Upper lobe of right lung (tissue), 1 donor: ENCODE measurements around the gene LRRC56. TPM values are rescaled to one million over a fixed set of nuclear protein-coding genes. Genes with fewer than 3 reads are reported as not detected.

Source experiments
- ATAC-seq: fragments of 200-7000 bp; cut with Tn5 transposase; one replicate; pipeline ENCODE4 v1.9.1; 2020; ENCODE audit warnings: mild to moderate bottlenecking, moderate library complexity
- DNase-seq: peaks from one replicate; pipeline ENCODE4 v3.0.0-alpha.2; 2020
- H3K27ac ChIP-seq: fragments of 200-600 bp; one replicate; pipeline ENCODE4 v1.8.0; 2022
- H3K27me3 ChIP-seq: fragments of 200-600 bp; one replicate; pipeline ENCODE4 v1.8.0; 2022; ENCODE audit warnings: mild to moderate bottlenecking
- H3K36me3 ChIP-seq: fragments of 200-600 bp; one replicate; pipeline ENCODE4 v1.8.0; 2022
- H3K4me1 ChIP-seq: fragments of 200-600 bp; one replicate; pipeline ENCODE4 v1.8.0; 2022
- H3K4me3 ChIP-seq: fragments of 200-600 bp; one replicate; pipeline ENCODE4 v1.8.0; 2022; ENCODE audit warnings: mild to moderate bottlenecking
- H3K9me3 ChIP-seq: fragments of 200-600 bp; one replicate; pipeline ENCODE4 v1.8.0; 2022
- CTCF ChIP-seq: fragments of 200-600 bp; IDR thresholded peaks from one replicate; pipeline ENCODE4 v1.8.0; 2022; ENCODE audit warnings: antibody characterized with exemption
- intact Hi-C: fragments of 100-400 bp; cut with DNase I; formaldehyde crosslinking; loops from one replicate; pipeline ENCODE4 v1.11.0; 2022
- total RNA-seq: library from RNA; stranded (reverse); fragmentation: NEBNext Ultra II Directional; extraction: Animal tissue kit (Norgen Biotek cat#: 25700); gene quantifications from one replicate; pipeline ENCODE4 v1.2.1, GENCODE V29; 2021
- donor health status: DM: no; HTN: yes; CAD: no; lungs with severe emphysema.

Gene LRRC56
- total RNA-seq, 1 donor from 2014 or later = 3.2 TPM

GRCh38 chr11:503179-503981 lies 33.9 kb upstream of the LRRC56 start:
- peak; percentile 4 for ATAC-seq
- DNase-seq = peak; percentile 87
- Histone ChIP-seq H3K9me3 (no peaks in the 10 kb centered on the region), H3K4me3 (peak overlapping the region; percentile 88), H3K27ac (peak overlapping the region; percentile 87), H3K4me1 (peaks cover 46% of the 10 kb centered on the region), H3K36me3 (peaks cover 38% of the 10 kb centered on the region), H3K27me3 (no peaks in the 10 kb centered on the region)
- intact Hi-C loops = no loop called here
- no peak for TF ChIP-seq CTCF

- Histone ChIP-seq H3K27ac (peak overlapping the region; percentile 87), H3K36me3 (peaks cover 36% of the 10 kb centered on the region), H3K27me3 (no peaks in the 10 kb centered on the region), H3K9me3 (no peaks in the 10 kb centered on the region), H3K4me1 (peaks cover 46% of the 10 kb centered on the region), H3K4me3 (peak overlapping the region; percentile 88)
- no peak for TF ChIP-seq CTCF
- intact Hi-C loops = no loop called here
- ATAC-seq (no peak), DNase-seq (peak; percentile 81)
Observed at GRCh38 chr11:504053-504993, 33.0 kb upstream of the LRRC56 start.

GRCh38 chr11:504994-505344 lies 32.4 kb upstream of the LRRC56 start:
- TF ChIP-seq CTCF = no peak
- DNase-seq (no peak), ATAC-seq (no peak)
- H3K27ac ChIP-seq = peak overlapping the region; percentile 87
- intact Hi-C loops = no loop called here
- H3K4me1 ChIP-seq = peaks cover 46% of the 10 kb centered on the region
- peaks cover 31% of the 10 kb centered on the region for H3K36me3 ChIP-seq
- H3K4me3 ChIP-seq = peak overlapping the region; percentile 88
- H3K27me3 ChIP-seq = no peaks in the 10 kb centered on the region
- H3K9me3 ChIP-seq = no peaks in the 10 kb centered on the region

- H3K9me3 ChIP-seq = no peaks in the 10 kb centered on the region
- intact Hi-C loops = no loop called here
- peaks cover 26% of the 10 kb centered on the region for H3K36me3 ChIP-seq
- DNase-seq (peak; percentile 99), ATAC-seq (peak; percentile 85)
- TF ChIP-seq CTCF = peak; percentile 14
- no peaks in the 10 kb centered on the region for H3K27me3 ChIP-seq
- peak overlapping the region; percentile 88 for H3K4me3 ChIP-seq
- peak overlapping the region; percentile 100 for H3K27ac ChIP-seq
- H3K4me1 ChIP-seq = peaks cover 46% of the 10 kb centered on the region
Observed at GRCh38 chr11:506238-506994, 30.9 kb upstream of the LRRC56 start.

GRCh38 chr11:506995-507726 lies 30.2 kb upstream of the LRRC56 start, which contains the start of gene RNH1:
TSS of gene RNH1 (minus strand) at chr11:507242. CDS start at chr11:502162, 5,080 bp downstream.
- intact Hi-C loops = no loop called here
- peaks cover 43% of the 10 kb centered on the region for H3K4me1 ChIP-seq
- TF ChIP-seq CTCF = no peak

More at GRCh38 chr11:506995-507726, 30.2 kb upstream of the LRRC56 start, which contains the start of gene RNH1:
- Histone ChIP-seq H3K27me3 (no peaks in the 10 kb centered on the region), H3K36me3 (peaks cover 18% of the 10 kb centered on the region), H3K4me3 (peak within 1 kb of the TSS; percentile 88), H3K27ac (peak within 1 kb of the TSS; percentile 100), H3K9me3 (no peaks in the 10 kb centered on the region)
- DNase-seq (peak; percentile 100), ATAC-seq (peak; percentile 91)
